ENCODE data around the gene THAP8. TPM values are rescaled to one million over a fixed set of nuclear protein-coding genes. Genes with fewer than 3 reads are reported as not detected.

The THAP8 gene
- total RNA-seq (2014; rRNA removed; shearing (Covaris generic)) = 4.3 and 7.2 TPM in 2 replicates

DNA sequence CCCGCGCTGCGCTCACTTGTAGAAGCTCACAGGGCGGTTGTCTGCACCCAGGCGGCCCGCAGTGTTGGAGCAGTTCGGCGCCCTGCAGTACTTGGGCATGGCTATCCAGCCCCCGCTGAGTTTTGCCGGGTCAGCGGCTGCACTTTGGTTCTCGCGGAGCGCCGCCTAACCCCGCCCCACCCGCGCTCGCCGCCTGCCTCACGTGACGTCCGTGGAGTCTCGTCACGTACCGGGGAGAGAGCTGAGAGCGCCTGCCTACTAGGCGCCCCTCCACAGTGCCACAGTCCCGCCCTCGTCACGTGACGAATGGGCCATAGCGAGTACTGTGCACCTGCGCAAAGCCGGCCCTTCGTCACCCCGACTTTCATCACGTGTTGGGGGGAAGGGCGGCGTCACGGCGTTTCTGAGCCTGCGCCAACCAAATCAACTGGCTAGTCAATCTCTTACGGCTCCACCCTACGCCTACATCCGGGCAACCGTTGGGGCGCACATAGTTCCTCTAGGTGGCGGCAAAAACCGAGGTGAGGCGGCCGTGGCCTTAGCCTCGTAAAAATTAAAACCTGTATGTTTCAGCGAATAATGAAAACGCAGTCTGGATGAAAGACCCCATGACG lies at the start of gene THAP8:
Gene THAP8 (minus strand): TSS at position 167 of the 614 bp plus-strand sequence. CDS start 68 bp downstream, at position 99.
- peak; percentile 100 for DNase-seq (ENCODE audit: low spot score)

- DNase-seq (ENCODE audit: low spot score) = no peak
Measured at GRCh38 chr19:36103040-36103626, 49.0 kb upstream of the THAP8 start.

DNA sequence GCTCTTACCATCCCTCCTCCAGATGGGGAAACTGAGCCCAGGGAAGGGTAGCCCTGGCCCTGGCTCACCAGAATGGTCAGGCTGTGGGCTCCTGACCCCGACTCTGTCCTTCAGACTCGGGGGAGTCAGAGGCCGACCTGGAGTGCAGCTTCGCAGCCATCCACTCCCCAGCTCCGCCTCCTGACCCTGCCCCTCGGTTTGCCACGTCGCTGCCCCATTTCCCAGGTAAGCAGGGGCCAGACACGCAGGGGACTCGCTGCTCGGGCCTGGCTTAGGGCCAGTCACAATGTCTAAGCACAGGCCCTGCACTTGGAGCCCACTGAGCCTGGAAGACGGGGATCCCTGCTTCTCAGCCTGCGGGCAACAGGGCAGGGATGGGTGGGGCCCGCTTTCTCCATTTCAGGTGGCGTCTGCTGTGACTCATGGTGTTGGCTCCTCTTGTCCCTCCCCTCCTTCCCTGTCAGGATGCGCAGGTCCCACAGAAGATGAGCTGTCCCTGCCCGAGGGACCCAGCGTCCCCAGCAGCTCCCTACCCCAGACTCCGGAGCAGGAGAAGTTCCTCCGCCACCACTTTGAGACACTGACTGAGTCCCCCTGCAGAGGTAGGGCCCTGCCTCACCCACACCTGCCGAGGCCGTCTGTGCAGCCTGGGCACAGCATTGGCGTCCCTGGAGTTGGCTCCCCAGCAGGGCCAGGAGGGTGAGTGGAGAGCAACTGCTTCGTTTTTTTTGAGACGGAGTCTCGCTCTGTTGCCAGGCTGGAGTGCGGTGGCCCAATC lies 47.7 kb upstream of the THAP8 start:
- peak; percentile 28 for DNase-seq (ENCODE audit: low spot score)

DNA sequence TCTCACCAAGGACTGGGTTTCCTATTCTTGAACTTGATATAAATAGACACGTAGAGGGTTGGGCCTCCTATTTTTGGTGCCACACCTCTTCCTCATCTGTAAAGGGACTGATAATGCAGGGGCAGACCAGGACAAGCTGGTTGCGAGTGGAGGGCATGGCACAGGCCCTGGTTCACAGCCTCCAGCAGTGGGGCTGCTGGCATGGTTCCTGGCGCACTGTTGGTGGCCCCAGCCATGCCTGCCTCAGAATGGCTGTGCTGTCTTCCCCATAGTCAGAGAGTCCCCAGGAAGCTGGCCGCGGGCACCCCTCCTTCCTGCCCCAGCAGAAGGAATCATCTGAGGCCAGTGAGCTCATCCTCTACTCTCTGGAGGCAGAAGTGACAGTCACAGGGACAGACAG lies 46.4 kb upstream of the THAP8 start:
- DNase-seq (ENCODE audit: low spot score) = no peak

DNA sequence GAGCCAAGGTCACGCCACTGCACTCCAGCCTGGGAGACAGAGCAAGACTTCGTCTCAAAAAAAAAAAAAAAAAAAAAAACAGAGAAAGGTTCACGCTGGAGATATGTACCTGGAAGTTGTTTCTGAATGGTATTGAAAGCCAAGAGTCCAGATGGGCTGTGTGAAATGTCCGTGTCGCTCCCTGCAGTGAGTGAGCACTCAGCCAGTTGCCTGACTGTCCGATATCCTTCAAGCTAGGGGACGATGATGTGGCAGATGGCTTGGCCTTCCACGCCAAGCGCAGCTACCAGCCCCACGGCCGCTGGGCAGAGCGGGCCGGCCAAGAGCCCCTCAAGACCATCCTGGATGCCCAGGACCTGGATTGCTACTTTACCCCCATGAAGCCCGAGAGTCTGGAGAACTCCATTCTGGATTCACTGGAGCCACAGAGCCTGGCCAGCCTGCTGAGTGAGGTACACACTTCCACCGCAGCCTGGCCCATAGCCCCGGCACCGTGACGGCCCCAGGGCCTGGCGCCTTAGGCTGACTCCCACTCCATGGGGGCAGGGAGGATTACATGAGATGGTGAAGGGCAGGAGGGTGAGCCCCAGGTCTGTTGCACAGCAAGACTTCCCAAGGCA lies 45.2 kb upstream of the THAP8 start:
- no peak for DNase-seq (ENCODE audit: low spot score)

DNA sequence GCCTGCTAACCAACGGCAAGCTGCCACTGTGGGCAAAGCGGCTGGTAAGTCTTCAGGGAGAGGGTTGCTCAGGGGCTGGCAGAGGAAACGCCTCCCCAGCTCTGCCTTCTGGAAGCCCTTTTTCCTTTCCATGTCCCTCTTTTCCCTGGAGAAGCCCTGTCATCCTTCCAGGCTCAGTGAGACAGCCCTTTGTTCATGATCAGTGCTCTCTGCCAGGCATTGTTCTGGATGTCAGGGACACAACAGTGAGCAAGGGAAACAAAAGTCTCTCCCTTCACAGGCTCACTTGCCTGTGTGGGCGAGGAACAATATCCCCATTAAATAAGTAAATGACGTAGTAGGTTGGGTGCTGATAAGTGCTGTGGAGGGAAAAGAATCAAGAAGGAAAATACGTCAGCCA lies 43.0 kb upstream of the THAP8 start:
- DNase-seq (ENCODE audit: low spot score) = no peak

DNA sequence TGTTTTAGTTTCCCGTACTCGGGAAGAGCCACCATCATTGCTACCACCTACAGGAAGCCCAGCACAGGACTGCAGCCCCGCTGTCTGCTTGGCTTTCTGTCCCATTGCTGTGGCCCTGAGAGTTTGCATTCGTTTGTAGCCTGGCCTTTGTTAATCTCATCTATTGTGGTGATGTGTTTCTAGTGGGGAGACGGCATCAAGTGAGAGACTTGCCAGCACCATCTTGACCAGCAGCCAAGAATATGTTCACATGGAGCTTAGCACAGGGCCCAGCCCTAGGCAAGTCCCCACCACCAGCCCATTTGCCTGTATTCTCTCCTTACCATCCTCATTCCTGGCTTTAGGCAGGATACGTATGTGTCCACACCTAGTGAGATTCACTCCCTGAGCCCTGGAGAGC lies 39.6 kb upstream of the THAP8 start:
- DNase-seq (ENCODE audit: low spot score) = no peak

DNA sequence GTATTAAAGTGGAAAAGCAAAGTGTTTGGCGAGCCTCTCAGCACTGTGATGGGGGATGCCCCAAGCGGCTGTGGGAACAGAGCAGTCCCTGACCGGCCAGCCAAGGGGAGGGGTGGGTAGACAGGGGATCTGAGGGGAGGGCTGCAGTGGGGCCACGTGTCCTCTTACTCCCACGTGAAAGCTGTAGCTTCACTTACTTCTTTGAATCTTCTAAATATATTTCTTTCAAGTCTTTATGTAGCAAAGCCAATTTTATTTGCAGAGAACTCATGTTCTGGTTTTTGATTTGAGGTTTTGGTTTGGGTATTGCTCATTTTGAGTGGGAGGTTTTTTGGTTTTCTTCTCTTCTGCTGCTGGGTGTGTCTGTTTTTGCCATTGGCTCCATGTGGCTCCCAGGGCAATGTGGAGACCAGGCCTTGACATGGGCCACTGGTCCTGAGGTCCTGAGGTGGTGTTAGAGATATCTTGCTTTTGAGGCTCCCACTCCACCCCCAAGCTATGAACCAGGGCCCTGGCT lies 39.1 kb upstream of the THAP8 start:
- DNase-seq (ENCODE audit: low spot score) = no peak

DNA sequence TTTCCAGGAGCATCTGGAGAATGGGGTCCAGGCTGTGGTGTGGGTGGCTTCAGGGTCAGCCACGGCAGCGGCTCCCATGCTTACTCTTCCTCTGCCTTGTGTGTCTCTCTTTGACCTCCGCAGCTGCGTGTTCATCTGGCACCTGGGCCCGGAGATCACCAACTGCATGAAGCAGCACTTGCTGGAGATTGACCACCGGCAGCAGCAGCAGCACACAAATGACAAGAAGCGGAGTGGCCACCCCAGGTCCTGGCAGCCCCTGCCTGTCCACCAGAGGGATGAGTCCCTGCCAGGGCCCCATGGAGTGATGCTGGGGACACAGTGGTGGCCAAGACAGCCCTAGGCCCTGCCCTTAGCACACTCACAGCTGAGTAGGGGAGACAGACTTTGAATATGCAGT lies 38.5 kb upstream of the THAP8 start:
- DNase-seq (ENCODE audit: low spot score) = no peak

DNA sequence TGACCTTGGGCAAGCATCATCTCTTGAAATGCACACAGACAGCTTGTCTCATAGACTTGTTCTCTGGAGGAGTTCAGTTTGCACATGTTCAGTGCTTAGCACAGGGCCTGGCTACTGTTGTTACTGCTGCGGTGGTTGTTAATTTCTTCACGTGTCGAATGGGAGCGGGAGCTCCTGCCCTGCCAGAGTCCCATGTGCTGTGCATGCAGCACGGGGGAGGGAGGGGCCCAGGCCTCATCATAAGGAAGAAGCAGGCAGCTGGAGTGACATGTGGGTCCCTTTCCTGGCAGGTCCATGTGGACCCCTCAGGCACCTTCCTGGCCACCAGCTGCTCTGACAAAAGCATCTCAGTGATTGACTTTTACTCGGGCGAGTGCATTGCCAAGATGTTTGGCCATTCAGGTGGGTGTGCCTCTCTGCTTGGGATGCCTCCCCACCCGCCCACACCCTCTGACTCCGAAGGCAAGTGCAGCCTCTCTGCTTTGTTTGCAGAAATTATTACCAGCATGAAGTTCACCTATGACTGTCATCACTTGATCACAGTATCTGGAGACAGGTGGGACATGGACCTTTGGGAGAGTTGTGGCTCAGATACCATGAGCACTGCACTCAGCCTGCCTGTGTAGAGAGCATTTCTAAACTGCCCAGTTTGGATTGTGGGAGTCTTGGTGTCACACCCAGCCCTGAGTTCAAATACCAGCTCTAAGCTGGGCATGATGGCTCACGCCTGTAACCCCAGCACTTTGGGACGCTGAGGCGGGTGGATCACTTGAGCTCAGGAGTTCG lies 37.0 kb upstream of the THAP8 start:
- no peak for DNase-seq (ENCODE audit: low spot score)

DNA sequence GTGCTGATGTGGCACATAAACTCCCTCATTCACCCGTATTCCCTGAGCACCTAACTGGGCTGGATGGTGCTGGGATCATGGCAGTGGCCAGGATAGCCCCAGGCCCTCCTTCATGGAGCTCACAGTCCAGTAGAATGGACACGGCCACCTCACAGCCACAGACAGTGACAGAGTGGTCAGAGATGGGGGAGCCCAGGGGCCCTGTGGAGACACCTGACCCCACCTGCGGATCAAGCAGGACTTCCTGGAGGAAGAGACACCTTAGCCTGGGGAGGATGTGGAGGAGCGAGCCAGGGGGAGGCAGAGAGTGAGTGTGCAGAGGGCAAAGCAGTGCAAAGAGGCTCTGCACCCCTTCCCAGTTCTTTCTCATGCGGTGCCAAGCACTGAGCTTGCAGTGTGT lies 35.8 kb upstream of the THAP8 start:
- no peak for DNase-seq (ENCODE audit: low spot score)

GRCh38 chr19:36086326-36086725 lies 32.2 kb upstream of the THAP8 start:
- DNase-seq (ENCODE audit: low spot score) = no peak

GRCh38 chr19:36084231-36085009 lies 30.3 kb upstream of the THAP8 start:
- DNase-seq (ENCODE audit: low spot score) = no peak

- DNase-seq (ENCODE audit: low spot score) = no peak
Measured at GRCh38 chr19:36082916-36083315, 28.8 kb upstream of the THAP8 start.

GRCh38 chr19:36081894-36082293 lies 27.8 kb upstream of the THAP8 start:
- DNase-seq (ENCODE audit: low spot score) = no peak

GRCh38 chr19:36081385-36081784 lies 27.3 kb upstream of the THAP8 start:
- DNase-seq (ENCODE audit: low spot score) = no peak

- no peak for DNase-seq (ENCODE audit: low spot score)
Measured at GRCh38 chr19:36079389-36079945, 25.4 kb upstream of the THAP8 start.

- no peak for DNase-seq (ENCODE audit: low spot score)
Measured at GRCh38 chr19:36073121-36073876, 19.2 kb upstream of the THAP8 start.

DNA sequence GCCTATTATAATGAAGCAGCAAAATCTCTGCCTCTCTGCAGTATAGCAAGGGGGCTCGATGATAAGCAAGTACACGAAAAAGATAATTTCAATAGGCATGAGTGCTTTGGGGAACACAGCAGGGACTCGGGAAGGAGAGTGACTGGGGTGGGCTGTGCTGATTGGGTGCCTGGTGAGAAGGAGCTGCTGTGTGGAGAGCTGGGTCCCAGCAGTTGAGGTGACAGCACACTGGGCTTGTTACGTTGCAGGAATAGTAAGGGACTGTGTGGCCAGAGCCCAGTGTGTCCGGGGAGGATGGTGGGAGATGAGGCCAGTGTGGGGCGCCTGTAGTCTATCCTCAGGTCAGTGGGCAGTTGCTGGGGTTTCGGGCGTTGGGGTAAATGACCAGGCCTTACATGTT lies 18.0 kb upstream of the THAP8 start:
- DNase-seq (ENCODE audit: low spot score) = no peak
